GM06990 (cell line): Measurements from ENCODE around the gene ZNF530.

ENCODE experiments used
- DNase-seq: peaks from one replicate; pipeline ENCODE4 v3.0.0-alpha.2; 2011; ENCODE audit not compliant: insufficient read length; ENCODE audit errors: extremely low read depth
- H3K27me3 ChIP-seq: replicated peaks from 2 replicates; pipeline ENCODE4 v1.6.0; 2011; ENCODE audit warnings: low read length; ENCODE audit not compliant: control insufficient read depth, insufficient read depth
- H3K36me3 ChIP-seq: 2 replicates; pipeline ENCODE4 v1.5.1; 2011; ENCODE audit warnings: low read length; ENCODE audit not compliant: control insufficient read depth, insufficient read depth
- H3K4me3 ChIP-seq: replicated peaks from 2 replicates; pipeline ENCODE4 v1.5.1; 2011; ENCODE audit warnings: low read depth, mild to moderate bottlenecking, control low read depth, low read length
- TF ChIP-seq, protein P1 (sequence below): IDR thresholded peaks from 2 replicates; pipeline ENCODE4 v1.5.1; 2011; ENCODE audit warnings: low read length, control low read depth, mild to moderate bottlenecking, inconsistent platforms; ENCODE audit not compliant: insufficient read depth, poor library complexity, severe bottlenecking

Gene ZNF530

GRCh38 chr19:57651654-57651996 lies 51.9 kb downstream of the ZNF530 start:
- H3K27me3 ChIP-seq: no peaks in the 10 kb centered on the region
- DNase-seq: no peak
- TF ChIP-seq, protein P1, sequence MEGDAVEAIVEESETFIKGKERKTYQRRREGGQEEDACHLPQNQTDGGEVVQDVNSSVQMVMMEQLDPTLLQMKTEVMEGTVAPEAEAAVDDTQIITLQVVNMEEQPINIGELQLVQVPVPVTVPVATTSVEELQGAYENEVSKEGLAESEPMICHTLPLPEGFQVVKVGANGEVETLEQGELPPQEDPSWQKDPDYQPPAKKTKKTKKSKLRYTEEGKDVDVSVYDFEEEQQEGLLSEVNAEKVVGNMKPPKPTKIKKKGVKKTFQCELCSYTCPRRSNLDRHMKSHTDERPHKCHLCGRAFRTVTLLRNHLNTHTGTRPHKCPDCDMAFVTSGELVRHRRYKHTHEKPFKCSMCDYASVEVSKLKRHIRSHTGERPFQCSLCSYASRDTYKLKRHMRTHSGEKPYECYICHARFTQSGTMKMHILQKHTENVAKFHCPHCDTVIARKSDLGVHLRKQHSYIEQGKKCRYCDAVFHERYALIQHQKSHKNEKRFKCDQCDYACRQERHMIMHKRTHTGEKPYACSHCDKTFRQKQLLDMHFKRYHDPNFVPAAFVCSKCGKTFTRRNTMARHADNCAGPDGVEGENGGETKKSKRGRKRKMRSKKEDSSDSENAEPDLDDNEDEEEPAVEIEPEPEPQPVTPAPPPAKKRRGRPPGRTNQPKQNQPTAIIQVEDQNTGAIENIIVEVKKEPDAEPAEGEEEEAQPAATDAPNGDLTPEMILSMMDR: no peak

GRCh38 chr19:57653689-57654088 lies 54.0 kb downstream of the ZNF530 start:
- no peak for DNase-seq
- Histone ChIP-seq H3K27me3 (no peaks in the 10 kb centered on the region), H3K4me3 (no peak overlapping the region), H3K36me3 (no peaks in the 10 kb centered on the region)
- TF ChIP-seq, protein P1: no peak

More at GRCh38 chr19:57651654-57651996, 51.9 kb downstream of the ZNF530 start:
- H3K4me3 ChIP-seq: no peak overlapping the region
- no peaks in the 10 kb centered on the region for H3K36me3 ChIP-seq

GRCh38 chr19:57655443-57655842 lies 55.8 kb downstream of the ZNF530 start:
- Histone ChIP-seq H3K27me3 (no peaks in the 10 kb centered on the region), H3K36me3 (no peaks in the 10 kb centered on the region), H3K4me3 (no peak overlapping the region)
- no peak for DNase-seq
- TF ChIP-seq, protein P1: no peak

DNA sequence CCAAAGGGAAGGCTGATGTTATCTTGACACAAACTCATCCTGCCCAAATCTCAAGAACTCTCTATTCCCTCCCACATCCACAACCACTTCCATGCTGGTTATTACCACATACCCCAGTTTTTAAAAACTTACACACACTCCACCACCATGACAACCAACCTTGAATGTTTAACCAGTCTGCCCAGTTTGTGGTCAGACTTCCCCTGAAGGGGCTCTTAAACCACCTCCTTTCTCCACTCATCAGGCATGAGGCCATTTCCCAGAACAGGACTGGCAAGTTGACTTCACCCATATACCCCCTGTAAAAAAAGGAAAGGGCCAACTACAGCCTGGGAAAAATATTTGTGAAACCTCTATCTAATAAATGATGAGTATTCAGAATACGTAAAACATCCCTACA lies 56.7 kb downstream of the ZNF530 start:
- DNase-seq: no peak
- no peak overlapping the region for H3K4me3 ChIP-seq
- H3K27me3 ChIP-seq: no peaks in the 10 kb centered on the region
- no peaks in the 10 kb centered on the region for H3K36me3 ChIP-seq
- TF ChIP-seq, protein P1: no peak
